HG03571 (cell line): ENCODE data around the gene MED12L.
A peak's percentile ranks its signal among the peaks of the same experiment; 100 is the strongest.

ENCODE experiments used
- ATAC-seq: cut with Tn5 transposase; IDR thresholded peaks from one replicate; pipeline ENCODE4 v1.9.1; 2021; ENCODE audit not compliant: unreplicated experiment

Gene MED12L

DNA sequence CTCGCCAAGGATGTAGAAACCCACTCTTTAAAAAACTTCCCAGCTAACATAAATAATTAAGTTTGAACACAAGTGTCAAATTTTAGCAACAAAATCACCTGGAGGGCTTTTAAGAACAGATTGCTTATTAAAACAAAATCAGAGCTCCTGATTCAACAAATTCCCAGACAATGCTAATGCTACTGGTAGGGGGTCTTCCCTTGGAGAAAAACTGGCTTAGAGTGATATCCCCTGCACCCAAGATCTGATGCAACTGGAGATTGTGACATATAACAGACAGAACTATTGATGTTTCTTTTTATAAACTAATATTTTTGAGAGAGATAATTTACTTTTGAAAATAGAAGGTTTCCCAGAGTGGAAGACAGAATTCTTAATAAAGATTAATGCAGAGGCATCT lies 355.5 kb downstream of the MED12L start:
- ATAC-seq: no peak

DNA sequence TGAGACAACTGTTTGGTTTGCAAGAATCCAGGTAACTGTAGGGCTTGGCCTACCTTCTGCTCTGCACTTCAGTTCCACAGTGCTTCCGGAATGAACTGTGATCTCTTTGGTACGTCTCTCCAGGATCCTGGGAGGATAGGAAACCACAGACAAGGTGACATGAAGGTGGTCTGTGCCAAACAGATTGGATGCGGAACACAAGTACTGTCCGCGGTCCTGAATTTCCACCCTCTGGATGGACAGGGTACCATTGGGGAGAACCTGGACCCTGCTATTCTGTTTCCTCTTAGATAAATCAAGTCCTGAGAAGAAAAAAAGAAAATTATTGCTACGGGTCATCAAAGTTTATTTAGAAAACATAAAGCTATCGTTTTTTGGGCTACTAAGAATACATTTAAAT lies 358.1 kb downstream of the MED12L start:
- no peak for ATAC-seq

- ATAC-seq: no peak
Observed at GRCh38 chr3:151445273-151446001, 360.0 kb downstream of the MED12L start.

- ATAC-seq: no peak
Observed at GRCh38 chr3:151446002-151446340, 360.5 kb downstream of the MED12L start.

DNA sequence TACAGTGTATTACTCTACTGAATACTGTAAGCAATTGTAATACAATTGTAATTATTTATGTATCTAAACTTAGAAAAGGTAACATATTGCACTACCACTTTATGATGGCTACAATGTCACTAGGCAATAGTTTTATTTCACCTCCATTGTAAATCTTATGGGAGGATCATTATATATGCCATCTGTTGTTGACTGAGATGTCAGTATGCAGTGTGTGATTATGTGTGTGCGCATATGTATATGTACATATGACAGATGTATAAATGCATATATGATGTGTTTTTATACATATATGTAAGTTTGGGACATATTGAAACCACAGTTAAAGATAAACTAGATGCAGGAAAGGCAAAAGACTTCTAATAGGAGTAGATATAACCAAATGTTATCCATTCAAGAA lies 366.9 kb downstream of the MED12L start:
- ATAC-seq: no peak

- ATAC-seq: no peak
Observed at GRCh38 chr3:151452841-151453240, 367.4 kb downstream of the MED12L start.

- ATAC-seq: no peak
Observed at GRCh38 chr3:151456065-151456464, 370.6 kb downstream of the MED12L start.

GRCh38 chr3:151459358-151459757 lies 373.9 kb downstream of the MED12L start:
- no peak for ATAC-seq

- no peak for ATAC-seq
Observed at GRCh38 chr3:151460228-151460627, 374.8 kb downstream of the MED12L start.

DNA sequence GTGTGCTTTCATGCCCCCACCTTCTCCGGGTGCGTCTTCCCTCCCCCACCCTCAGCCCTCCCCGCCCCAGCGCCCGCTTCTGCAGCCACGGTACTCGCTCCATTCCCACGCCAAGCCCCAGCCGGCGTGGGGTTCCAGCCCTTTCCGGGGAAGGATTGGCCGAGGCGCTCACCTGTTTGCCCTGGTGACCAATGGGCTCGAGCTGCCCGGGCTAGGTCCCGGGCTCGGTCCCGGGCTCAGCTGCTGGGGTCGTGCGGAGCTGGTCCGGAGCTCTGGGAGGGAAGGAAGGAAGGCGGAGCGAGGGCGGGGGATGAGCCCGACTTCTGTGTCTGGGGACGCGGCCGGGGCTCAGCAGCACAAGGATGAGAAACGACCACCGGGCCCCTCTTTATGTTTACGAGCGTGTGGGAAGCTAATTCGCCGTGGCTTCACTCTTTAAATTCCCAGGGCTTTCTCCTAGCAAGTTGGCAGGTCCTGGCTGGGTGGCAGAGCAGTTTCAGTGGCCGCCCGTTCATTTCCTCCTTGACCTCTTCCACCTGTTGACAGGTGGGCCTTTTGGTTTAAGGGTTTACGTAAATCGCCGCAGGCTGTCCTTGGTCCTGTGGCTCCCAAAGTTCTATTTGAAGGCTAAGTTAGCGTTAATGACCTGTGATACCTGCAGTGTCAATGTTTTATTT lies 375.4 kb downstream of the MED12L start, which contains the start of gene IGSF10:
IGSF10 (minus strand) TSS at position 288 of the 677 bp plus-strand sequence. CDS start 2,352 bp downstream, outside the sequence.
- ATAC-seq: no peak

GRCh38 chr3:151462278-151462780 lies 376.9 kb downstream of the MED12L start:
- ATAC-seq: no peak

DNA sequence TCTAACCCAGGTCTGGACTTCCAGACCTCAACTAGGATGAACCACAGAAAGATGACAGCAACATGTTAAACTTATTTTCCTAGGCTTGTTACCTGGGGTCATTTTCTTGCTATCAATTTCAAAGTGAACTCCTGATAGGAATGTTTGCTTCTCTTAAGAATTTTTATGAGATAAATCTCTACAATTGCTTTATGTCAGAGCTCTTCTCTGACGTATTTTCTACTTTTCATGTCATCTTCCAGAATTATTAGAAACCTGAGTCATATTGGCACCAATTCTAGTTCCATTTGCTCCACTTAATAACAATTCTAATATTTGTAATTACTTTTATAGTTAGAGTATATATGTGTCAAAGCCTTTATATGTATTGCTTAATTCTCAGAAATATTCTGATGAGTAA lies 377.5 kb downstream of the MED12L start:
- ATAC-seq: no peak

GRCh38 chr3:151467069-151467468 lies 381.6 kb downstream of the MED12L start:
- no peak for ATAC-seq

DNA sequence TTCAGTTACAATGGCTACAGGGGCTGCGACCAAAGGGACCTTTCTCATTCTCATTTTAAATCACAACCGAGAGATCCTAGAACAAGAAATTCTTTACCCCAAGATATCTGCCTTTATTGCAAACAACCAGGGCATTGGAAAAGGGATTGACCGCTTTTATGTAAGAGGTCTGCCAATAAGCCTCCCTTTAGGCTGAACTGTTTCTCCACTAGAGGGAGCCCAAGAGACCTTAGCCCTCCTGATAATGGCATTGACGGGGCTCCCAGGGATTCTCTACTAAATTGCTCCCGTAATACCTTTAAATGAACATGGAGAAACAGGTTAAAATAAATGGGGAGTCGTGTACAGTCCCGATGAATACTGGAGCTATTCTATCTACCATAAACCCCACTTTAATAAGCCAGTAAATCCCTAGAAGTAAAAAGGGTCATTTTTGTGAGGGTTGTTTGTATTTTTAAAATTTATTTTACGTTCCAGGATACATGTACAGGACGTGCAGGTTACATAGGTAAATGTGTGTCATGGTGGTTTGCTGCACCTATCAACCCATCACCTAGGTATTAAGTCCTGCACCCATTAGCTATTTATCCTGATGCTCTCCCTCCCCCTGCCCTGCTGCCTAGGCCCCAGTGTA lies 382.9 kb downstream of the MED12L start:
- peak; percentile 55 for ATAC-seq

- ATAC-seq: no peak
Observed at GRCh38 chr3:151476344-151477018, 391.0 kb downstream of the MED12L start.

- no peak for ATAC-seq
Observed at GRCh38 chr3:151477591-151478334, 392.3 kb downstream of the MED12L start.

DNA sequence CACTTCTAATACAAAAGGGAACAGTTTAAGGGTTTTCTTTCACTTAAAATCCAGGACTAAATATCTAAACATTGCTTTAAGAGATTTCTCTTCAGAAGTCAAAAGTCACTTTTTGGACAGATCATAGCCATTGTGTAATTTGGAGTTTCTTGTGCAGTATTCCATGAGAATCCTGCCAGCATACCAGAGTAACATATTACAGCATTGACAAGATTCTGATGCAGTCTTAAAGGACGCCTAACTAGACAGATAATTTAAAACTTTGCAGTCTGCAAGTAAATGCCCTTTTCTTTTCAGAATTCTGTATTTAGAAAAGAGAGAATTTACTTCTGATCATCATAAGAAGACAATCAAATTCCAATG lies 392.9 kb downstream of the MED12L start:
- ATAC-seq: no peak

DNA sequence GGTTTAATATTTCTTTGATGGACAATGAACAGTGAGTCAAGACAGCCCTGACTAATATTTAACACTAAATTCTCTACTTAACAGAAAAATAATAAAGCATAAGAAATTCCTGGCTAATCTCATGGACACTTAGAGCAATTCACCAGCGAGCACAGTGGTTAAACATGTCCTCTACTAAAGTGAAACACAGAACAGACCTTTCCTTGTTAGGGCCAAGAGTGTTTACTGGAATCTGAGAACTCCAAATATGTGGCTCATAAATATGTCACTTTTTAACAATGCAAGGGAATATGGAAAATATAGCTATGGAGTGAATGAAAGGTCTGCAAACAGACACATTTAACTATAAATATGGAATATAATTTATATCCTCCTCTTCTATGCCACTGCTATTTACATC lies 394.0 kb downstream of the MED12L start:
- ATAC-seq: no peak

DNA sequence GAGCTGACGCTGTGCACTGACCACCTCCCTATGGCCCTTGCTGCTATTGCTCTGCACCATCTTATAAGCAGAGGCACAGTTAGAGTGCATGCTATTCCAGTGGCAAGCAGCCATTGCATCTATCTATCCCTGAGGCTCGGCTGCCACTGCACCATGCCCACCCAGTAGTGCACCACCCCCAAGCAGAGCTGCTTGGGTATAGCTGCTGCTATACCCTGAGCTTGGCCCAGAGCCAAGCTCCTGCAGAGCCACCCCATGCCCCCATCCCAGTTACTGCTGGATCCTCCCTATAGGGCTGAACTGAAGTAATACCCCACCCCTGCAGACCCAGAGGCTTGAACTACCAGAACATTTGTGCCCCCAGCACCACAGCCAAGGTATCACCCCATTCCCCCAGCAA lies 395.0 kb downstream of the MED12L start:
- no peak for ATAC-seq

DNA sequence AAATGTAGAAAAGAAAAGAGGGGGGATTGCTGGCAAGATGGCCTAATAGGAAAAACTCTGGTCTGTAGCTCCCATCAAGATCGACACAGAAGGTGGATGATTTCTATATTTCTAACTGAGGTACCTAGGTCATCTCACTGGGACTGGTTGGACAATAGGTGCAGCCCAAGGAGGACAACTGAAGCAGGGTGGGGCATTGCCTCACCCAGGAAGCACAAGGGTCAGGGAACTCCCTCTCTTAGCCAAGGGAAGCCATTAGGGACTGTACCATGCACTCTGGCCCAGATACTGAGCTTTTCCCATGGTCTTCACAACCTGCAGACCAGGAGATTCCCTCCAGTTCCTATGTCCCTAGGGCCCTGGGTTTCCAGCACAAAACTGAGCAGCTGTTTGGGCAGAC lies 398.0 kb downstream of the MED12L start:
- no peak for ATAC-seq
